ENCODE measurements around the gene HLCS.

- TF ChIP-seq CTCF (IDR thresholded peaks at IDR 0.05; ENCODE audit: low read depth, low read length): no peak
- TF ChIP-seq EZH2phosphoT487 (IDR thresholded peaks at IDR 0.05; ENCODE audit: low read depth): no peak
Measured at GRCh38 chr21:36751383-36751782, 215.1 kb downstream of the HLCS start.

Measured in OCI-LY3 (cell line).